Neural progenitor cell (in vitro differentiated cells): ENCODE data around the gene HIF1AN.

ENCODE experiments used
- EZH2 ChIP-seq: fragments of 200-600 bp; sonication (generic); IDR thresholded peaks from 2 replicates; pipeline ENCODE4 v1.6.1; 2017; ENCODE audit warnings: antibody characterized with exemption, mild to moderate bottlenecking, moderate library complexity
- EZH2phosphoT487 ChIP-seq: fragments of 200-600 bp; sonication (generic); IDR thresholded peaks from 2 replicates; pipeline ENCODE4 v1.6.1; 2017; ENCODE audit warnings: antibody characterized with exemption
- TF ChIP-seq, protein P1 (sequence below): fragments of 200-600 bp; sonication (generic); IDR thresholded peaks from 2 replicates; pipeline ENCODE4 v1.5.1; 2017; ENCODE audit warnings: antibody characterized with exemption, mild to moderate bottlenecking

DNA sequence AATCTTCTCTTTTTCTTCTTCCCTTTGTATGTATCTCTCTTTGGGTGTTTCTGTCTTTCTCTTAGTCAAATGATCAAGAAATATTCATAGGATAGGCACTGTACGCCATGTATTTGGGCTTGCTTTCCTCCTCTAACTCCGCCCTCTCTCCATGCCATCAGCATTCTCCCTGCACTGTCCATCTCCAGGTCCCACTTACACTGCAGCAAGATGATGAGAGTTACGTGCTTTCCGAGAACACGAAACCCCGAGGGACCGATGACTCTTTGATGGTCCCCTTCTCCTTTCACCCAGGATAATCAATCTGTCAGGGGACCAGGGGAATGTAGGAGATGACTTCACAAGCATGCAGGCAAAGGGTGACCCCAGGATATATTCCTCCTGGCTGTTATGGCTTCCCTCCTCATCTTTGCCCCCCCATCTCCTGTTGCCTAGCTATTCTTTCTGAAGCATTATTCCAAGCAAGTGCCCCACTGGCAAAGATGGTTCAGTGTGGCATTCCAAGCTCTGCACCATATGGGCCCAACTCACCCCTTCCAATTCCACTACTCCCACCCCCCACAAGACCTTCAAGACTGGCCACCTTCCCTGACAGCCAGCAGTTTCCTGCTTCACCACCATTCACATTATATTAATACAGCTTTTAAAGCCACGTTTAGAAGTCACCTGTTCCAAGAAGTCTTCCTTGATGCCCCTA is 40.0 kb downstream of the HIF1AN start:
- TF ChIP-seq, protein P1, sequence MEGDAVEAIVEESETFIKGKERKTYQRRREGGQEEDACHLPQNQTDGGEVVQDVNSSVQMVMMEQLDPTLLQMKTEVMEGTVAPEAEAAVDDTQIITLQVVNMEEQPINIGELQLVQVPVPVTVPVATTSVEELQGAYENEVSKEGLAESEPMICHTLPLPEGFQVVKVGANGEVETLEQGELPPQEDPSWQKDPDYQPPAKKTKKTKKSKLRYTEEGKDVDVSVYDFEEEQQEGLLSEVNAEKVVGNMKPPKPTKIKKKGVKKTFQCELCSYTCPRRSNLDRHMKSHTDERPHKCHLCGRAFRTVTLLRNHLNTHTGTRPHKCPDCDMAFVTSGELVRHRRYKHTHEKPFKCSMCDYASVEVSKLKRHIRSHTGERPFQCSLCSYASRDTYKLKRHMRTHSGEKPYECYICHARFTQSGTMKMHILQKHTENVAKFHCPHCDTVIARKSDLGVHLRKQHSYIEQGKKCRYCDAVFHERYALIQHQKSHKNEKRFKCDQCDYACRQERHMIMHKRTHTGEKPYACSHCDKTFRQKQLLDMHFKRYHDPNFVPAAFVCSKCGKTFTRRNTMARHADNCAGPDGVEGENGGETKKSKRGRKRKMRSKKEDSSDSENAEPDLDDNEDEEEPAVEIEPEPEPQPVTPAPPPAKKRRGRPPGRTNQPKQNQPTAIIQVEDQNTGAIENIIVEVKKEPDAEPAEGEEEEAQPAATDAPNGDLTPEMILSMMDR, result no peak
- no peak for TF ChIP-seq EZH2
- no peak for TF ChIP-seq EZH2phosphoT487
